Activated naive CD4-positive, alpha-beta T cell treated with anti-CD3 and anti-CD28 coated beads, Interleukin-2, amount 50 U/mL, for 24 hours (primary cell): ENCODE results near the gene TLX1.
"Not testable (repeated sequence)": the region's sequence is repeated elsewhere in the genome, so short reads cannot be mapped to it uniquely, and the experiment has no call there.

ENCODE experiments used
- H3K27ac Mint-ChIP-seq: one replicate; pipeline ENCODE4 v1.8.0; 2021; ENCODE audit warnings: mild to moderate bottlenecking, mixed read lengths
- H3K27me3 Mint-ChIP-seq: one replicate; pipeline ENCODE4 v1.8.0; 2021; ENCODE audit warnings: mixed read lengths
- H3K36me3 Mint-ChIP-seq: one replicate; pipeline ENCODE4 v1.8.0; 2021; ENCODE audit warnings: mixed read lengths
- H3K4me1 Mint-ChIP-seq: one replicate; pipeline ENCODE4 v1.8.0; 2021; ENCODE audit warnings: mixed read lengths
- H3K4me3 Mint-ChIP-seq: one replicate; pipeline ENCODE4 v1.8.0; 2021; ENCODE audit warnings: mild to moderate bottlenecking, mixed read lengths
- H3K9me3 Mint-ChIP-seq: one replicate; pipeline ENCODE4 v1.8.0; 2021; ENCODE audit warnings: mixed read lengths

TLX1 gene

GRCh38 chr10:101152316-101152715 lies 21.2 kb downstream of the TLX1 start:
- H3K36me3 Mint-ChIP-seq: no peaks in the 10 kb centered on the region
- H3K27ac Mint-ChIP-seq: no peak overlapping the region
- no peaks in the 10 kb centered on the region for H3K9me3 Mint-ChIP-seq
- H3K4me1 Mint-ChIP-seq: no peaks in the 10 kb centered on the region
- peaks cover 49% of the 10 kb centered on the region for H3K27me3 Mint-ChIP-seq
- H3K4me3 Mint-ChIP-seq: no peak overlapping the region

- not testable (repeated sequence) for H3K4me3 Mint-ChIP-seq, H3K4me1 Mint-ChIP-seq, H3K36me3 Mint-ChIP-seq, H3K27ac Mint-ChIP-seq, H3K9me3 Mint-ChIP-seq
- H3K27me3 Mint-ChIP-seq: peaks cover 38% of the 10 kb centered on the region
Measured at GRCh38 chr10:101154506-101154905, 23.4 kb downstream of the TLX1 start.

DNA sequence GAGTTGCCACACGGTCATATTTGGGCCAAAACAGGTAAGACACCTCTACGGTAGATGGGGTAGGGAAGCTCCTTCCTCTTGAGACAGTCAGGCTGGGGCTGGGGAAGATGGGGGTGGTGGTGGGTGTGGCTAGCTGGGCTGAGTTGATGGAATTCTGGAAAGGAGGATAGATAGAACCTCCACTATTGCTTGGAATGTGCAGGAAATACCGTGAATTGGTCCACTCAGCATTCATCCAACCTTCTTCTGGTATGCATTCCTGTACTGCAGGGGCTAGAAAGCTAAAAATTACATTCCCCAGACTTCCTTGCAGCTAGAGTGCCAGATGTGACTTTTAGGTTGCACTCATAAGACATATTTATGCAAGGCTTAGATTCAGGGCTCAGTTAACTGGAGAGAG lies 24.8 kb downstream of the TLX1 start:
- H3K27me3 Mint-ChIP-seq: peaks cover 35% of the 10 kb centered on the region
- H3K9me3 Mint-ChIP-seq: no peaks in the 10 kb centered on the region
- H3K36me3 Mint-ChIP-seq: no peaks in the 10 kb centered on the region
- no peaks in the 10 kb centered on the region for H3K4me1 Mint-ChIP-seq
- H3K4me3 Mint-ChIP-seq: no peak overlapping the region
- H3K27ac Mint-ChIP-seq: no peak overlapping the region

DNA sequence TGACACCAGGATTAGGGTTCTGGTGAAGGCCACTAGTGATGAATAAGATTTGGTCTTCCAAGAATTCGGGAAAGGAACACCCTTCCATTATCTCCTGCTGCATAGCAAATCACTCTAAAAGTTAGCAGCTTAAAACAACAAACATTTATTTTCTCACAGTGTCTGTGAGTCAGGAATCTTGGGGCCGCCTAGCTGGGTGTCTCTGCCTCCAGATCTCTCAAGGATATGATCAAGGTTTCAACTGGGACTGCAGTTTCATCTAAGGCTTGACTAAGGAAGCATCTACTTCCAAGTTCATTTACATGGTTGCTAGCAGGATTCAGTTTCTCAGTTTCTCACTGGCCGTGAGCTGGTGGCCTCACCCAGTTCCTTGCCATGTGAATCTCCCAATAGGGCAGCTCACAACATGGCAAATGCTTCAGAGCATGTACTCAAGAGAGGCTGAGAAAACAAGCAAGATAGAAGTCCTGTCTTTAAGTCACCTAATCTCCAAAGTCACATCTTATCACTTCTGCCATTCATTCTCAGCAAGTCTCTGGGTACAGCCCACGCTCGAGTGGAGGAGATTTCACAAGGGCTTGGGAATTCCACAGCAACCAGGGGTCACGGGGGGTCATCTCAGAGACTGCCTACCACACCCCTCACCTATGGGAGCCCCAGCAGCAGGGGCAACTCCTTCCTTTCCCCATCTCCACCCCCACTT lies 26.8 kb downstream of the TLX1 start:
- Mint-ChIP-seq H3K4me1 (peaks cover 11% of the 10 kb centered on the region), H3K4me3 (no peak overlapping the region), H3K36me3 (no peaks in the 10 kb centered on the region), H3K9me3 (no peaks in the 10 kb centered on the region), H3K27me3 (peaks cover 39% of the 10 kb centered on the region), H3K27ac (no peak overlapping the region)

DNA sequence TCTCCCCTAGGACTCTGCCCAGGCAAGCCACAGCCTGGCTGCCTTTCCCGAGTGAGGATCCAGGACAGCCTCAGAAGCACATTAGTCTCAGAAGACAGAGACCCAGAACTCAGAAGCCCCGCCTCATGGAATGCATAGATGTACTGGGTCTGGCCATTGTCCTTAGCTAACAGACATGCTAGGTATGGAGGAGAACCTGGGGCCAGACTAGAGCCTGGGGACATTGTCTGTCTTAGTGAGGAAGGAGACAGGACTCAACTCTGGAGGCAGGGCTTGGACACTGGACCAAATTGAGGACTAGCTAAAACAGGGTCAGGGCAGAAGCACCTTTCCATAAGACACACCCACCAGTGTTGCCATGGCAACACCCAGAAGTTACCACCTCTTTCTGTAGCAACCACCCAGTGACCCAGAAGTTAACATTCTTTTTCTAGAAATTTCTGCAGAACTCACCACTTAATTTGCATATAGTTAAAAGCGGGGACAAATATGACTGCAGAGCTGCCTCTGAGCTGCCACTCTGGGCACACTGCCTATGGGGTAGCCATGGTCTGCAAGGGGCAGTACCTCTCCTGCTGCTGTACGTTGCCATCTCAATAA lies 27.5 kb downstream of the TLX1 start:
- Mint-ChIP-seq H3K27me3 (peaks cover 40% of the 10 kb centered on the region), H3K4me1 (peaks cover 11% of the 10 kb centered on the region), H3K36me3 (no peaks in the 10 kb centered on the region), H3K27ac (no peak overlapping the region), H3K4me3 (no peak overlapping the region), H3K9me3 (no peaks in the 10 kb centered on the region)

DNA sequence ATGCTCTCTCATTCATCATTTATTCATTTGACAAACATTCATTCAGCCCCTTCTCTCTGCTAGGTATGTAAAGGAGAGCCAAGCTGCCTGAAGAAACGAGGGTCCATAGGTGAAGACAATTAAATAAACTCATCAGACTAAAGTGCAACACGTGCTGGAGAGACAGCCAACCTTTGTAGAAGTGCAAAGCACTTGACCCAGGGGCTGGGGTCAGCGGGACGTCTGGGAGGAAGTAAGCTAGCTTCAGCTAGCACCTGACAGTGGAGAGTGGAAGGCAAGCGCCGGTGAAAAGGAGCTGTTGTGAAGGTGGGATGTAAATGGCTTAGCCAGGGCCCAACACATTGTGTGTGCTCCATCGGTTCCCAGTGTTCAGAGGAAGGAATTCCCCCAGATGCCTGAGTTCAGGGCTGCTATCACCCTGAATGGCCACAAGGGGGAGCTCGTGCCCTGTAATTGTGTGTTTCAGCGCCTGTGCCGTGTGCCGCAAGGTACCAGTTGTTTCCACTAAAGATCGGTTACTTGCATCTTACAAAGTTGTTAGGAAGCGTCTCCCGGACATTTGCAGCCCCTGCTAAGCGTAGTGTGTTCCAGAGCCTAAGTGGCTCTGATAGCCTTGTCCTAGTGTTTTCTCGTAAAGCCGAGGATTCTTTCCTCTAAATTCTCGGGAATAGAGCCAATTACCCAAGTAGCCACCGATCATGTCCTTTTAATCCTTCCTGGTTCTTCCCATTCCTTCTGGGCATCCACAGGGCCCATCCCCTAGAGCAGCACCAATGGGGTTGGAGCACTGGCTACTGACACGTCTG lies 30.6 kb downstream of the TLX1 start:
- Mint-ChIP-seq H3K36me3 (no peaks in the 10 kb centered on the region), H3K27ac (no peak overlapping the region), H3K27me3 (peaks cover 43% of the 10 kb centered on the region), H3K9me3 (no peaks in the 10 kb centered on the region), H3K4me1 (peaks cover 11% of the 10 kb centered on the region), H3K4me3 (no peak overlapping the region)

DNA sequence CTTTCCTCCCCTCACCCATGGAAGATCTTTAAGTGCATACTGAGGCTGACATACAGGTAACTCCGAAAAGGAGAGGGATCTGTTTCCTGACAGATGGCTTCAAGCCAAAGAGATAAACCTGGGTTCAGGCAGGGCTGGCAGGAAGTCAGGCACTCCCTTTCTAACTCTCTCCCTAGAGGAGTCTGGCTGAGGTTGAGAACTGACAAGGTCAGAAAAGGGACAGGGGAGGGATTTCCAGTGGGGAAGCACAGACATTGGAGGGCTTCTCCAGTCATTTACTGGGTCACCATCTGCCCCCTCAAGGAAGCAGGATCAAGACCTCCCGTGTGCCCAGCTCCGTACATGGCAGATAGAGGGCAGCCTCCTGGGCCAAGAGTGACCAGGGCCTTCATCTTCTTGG lies 31.6 kb downstream of the TLX1 start:
- Mint-ChIP-seq H3K4me3 (no peak overlapping the region), H3K27me3 (peaks cover 46% of the 10 kb centered on the region), H3K4me1 (peaks cover 11% of the 10 kb centered on the region), H3K27ac (no peak overlapping the region), H3K36me3 (no peaks in the 10 kb centered on the region), H3K9me3 (no peaks in the 10 kb centered on the region)

DNA sequence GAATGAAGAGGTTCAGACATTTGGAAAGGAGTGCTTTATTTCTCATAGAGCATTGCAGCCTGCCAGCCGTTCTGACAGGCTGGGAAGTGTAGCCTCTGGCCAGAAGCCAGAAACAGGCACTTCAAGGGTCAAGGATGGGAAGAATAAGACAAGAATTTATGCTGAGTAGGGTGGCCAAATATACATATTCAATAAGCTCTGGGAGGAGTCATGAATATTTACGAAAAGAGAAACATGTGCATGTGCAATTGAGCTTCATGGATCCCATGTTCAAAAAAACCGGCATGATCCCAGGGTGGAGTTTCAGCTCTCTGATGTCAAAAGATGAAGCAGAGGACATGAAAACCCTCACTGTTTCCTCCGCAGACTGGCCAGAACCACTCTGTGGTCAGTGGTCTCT lies 32.9 kb downstream of the TLX1 start:
- H3K9me3 Mint-ChIP-seq: no peaks in the 10 kb centered on the region
- H3K4me1 Mint-ChIP-seq: peaks cover 11% of the 10 kb centered on the region
- no peak overlapping the region for H3K4me3 Mint-ChIP-seq
- H3K27ac Mint-ChIP-seq: no peak overlapping the region
- H3K36me3 Mint-ChIP-seq: no peaks in the 10 kb centered on the region
- H3K27me3 Mint-ChIP-seq: peaks cover 51% of the 10 kb centered on the region

DNA sequence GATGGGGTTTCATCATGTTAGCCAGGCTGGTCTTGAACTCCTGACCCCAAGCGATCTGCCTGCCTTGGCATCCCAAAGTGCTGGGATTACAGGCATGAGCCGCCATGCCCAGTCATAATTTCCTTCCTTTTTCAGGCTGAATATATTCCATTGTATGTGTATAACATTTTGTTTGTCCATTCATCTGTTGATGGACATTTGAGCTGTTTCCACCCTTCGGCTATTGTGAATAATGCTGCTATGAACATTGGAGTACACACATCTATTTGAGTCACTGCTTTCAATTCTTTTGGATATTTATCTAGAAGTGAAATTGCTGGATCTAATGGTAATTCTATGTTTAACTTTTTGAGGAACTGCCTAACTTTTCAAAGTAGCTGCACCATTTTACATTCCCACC lies 34.6 kb downstream of the TLX1 start:
- Mint-ChIP-seq H3K4me3 (no peak overlapping the region), H3K36me3 (no peaks in the 10 kb centered on the region), H3K27ac (no peak overlapping the region), H3K9me3 (no peaks in the 10 kb centered on the region), H3K4me1 (peaks cover 11% of the 10 kb centered on the region), H3K27me3 (peaks cover 54% of the 10 kb centered on the region)

DNA sequence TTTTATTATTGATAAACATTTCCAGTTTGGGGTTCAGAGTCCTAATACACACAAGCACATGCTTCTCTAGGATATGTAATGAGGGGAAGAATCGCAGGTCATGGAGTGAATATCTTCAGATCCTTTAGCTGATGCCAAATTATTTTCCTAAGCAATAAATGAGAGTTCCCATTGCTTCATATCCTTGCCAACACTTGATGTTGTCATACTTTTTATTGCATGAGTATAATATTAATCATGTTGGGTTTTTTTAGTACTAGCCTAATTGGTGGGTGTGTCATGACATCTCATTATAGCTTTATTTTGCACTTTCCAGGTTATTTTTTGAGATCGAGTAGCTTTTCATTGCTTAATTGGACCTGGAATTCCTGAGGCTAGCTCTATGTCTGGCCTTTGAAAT lies 35.3 kb downstream of the TLX1 start:
- Mint-ChIP-seq H3K27me3 (peaks cover 54% of the 10 kb centered on the region), H3K4me3 (no peak overlapping the region), H3K36me3 (no peaks in the 10 kb centered on the region), H3K27ac (no peak overlapping the region), H3K4me1 (peaks cover 10% of the 10 kb centered on the region), H3K9me3 (no peaks in the 10 kb centered on the region)

- peaks cover 13% of the 10 kb centered on the region for H3K36me3 Mint-ChIP-seq
- H3K4me3 Mint-ChIP-seq: no peak overlapping the region
- H3K9me3 Mint-ChIP-seq: peaks cover 6% of the 10 kb centered on the region
- no peak overlapping the region for H3K27ac Mint-ChIP-seq
- H3K4me1 Mint-ChIP-seq: no peaks in the 10 kb centered on the region
- peaks cover 41% of the 10 kb centered on the region for H3K27me3 Mint-ChIP-seq
Measured at GRCh38 chr10:101172741-101173140, 41.6 kb downstream of the TLX1 start.

GRCh38 chr10:101174319-101174718 lies 43.2 kb downstream of the TLX1 start:
- Mint-ChIP-seq H3K27me3 (peaks cover 38% of the 10 kb centered on the region), H3K27ac (no peak overlapping the region), H3K9me3 (peaks cover 6% of the 10 kb centered on the region), H3K4me3 (no peak overlapping the region), H3K36me3 (peaks cover 13% of the 10 kb centered on the region), H3K4me1 (no peaks in the 10 kb centered on the region)

DNA sequence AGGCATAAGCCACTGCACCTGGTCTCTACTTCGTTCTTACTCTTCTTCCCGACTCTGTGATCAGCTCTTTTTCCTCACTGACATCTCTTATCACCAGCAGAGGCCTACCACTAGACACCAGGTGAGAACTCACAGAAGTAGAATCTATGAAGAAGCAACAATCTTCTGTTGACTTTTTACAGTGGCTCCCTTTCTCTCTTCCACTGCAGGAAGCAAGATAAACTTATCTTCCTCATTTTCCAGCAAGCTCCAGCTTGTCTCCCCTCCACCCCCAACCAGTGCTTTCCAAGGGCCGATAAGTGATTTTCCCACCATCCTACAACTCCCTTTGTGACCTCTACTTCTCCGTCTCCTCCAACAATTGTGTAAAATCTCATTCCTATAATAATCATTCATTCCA lies 45.5 kb downstream of the TLX1 start:
- Mint-ChIP-seq H3K9me3 (peaks cover 6% of the 10 kb centered on the region), H3K27me3 (peaks cover 36% of the 10 kb centered on the region), H3K4me1 (no peaks in the 10 kb centered on the region), H3K27ac (no peak overlapping the region), H3K36me3 (peaks cover 13% of the 10 kb centered on the region), H3K4me3 (no peak overlapping the region)

DNA sequence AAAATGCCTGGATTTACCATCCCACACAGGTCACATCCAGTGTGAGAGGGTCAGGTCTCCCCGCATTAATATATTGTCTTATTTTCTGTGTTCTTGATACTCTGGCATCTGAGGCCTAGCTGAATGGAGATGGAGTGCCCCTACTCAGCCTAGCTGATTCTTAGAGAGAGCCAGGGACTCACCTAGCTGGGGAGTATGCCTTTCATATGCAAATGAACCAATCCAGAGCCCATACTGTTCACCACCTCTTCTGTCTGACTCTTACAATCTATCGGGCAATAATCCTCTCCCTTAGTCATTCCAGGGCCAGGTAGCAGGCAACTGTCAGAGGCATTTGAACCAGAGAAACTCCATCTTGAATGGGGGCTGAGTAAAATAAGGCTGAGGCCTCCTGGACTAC lies 51.8 kb downstream of the TLX1 start:
- H3K36me3 Mint-ChIP-seq: no peaks in the 10 kb centered on the region
- no peak overlapping the region for H3K4me3 Mint-ChIP-seq
- H3K27me3 Mint-ChIP-seq: peaks cover 12% of the 10 kb centered on the region
- H3K27ac Mint-ChIP-seq: no peak overlapping the region
- no peaks in the 10 kb centered on the region for H3K4me1 Mint-ChIP-seq
- no peaks in the 10 kb centered on the region for H3K9me3 Mint-ChIP-seq

GRCh38 chr10:101183458-101184183 lies 52.5 kb downstream of the TLX1 start:
- no peak overlapping the region for H3K27ac Mint-ChIP-seq
- no peaks in the 10 kb centered on the region for H3K4me1 Mint-ChIP-seq
- H3K4me3 Mint-ChIP-seq: no peak overlapping the region
- H3K9me3 Mint-ChIP-seq: no peaks in the 10 kb centered on the region
- H3K27me3 Mint-ChIP-seq: peaks cover 10% of the 10 kb centered on the region
- no peaks in the 10 kb centered on the region for H3K36me3 Mint-ChIP-seq
